ENCODE results near the gene COMT.
A peak's percentile ranks its signal among the peaks of the same experiment; 100 is the strongest.

COMT gene

GRCh38 chr22:19936513-19936912, 5.1 kb upstream of the COMT start:
- no peak overlapping the region for H3K27ac ChIP-seq (replicated peaks)
- no peak for DNase-seq (ENCODE audit: low read depth in 1 of 2, low spot score in 1 of 2)
- H3K27me3 ChIP-seq (ENCODE audit: insufficient read depth, poor library complexity, severe bottlenecking) = no peaks in the 10 kb centered on the region
- no peak for TF ChIP-seq POLR2AphosphoS5 (IDR thresholded peaks at IDR 0.05; ENCODE audit: low read depth)
- TF ChIP-seq CTCF (IDR thresholded peaks at IDR 0.05; ENCODE audit: insufficient read depth, low read length) = no peak
- no peak overlapping the region for H3K4me3 ChIP-seq (replicated peaks; ENCODE audit: insufficient read depth, low read length)

GRCh38 chr22:19937616-19938473, 3.7 kb upstream of the COMT start:
- TF ChIP-seq CTCF (IDR thresholded peaks at IDR 0.05; ENCODE audit: insufficient read depth, low read length) (no peak), REST (IDR thresholded peaks at IDR 0.05; ENCODE audit: insufficient replicate concordance, low read depth) (no peak), POLR2AphosphoS5 (IDR thresholded peaks at IDR 0.05; ENCODE audit: low read depth) (no peak), GABPA (IDR thresholded peaks at IDR 0.05; ENCODE audit: low read depth) (no peak)
- peak in 1 of 2 experiments; percentile 49 for DNase-seq (ENCODE audit: low read depth in 1 of 2, low spot score in 1 of 2)
- Histone ChIP-seq H3K27ac (replicated peaks) (0 out of 2 replicates have a peak overlapping the region, but pooled peaks have one; percentile 18), H3K27me3 (ENCODE audit: insufficient read depth, poor library complexity, severe bottlenecking) (no peaks in the 10 kb centered on the region), H3K4me3 (replicated peaks; ENCODE audit: insufficient read depth, low read length) (no peak overlapping the region)

GRCh38 chr22:19940536-19941364, 822 bp upstream of the COMT start:
- Histone ChIP-seq H3K4me3 (replicated peaks; ENCODE audit: insufficient read depth, low read length) (peak overlapping the region; percentile 74), H3K27ac (replicated peaks) (peak overlapping the region; percentile 93), H3K27me3 (ENCODE audit: insufficient read depth, poor library complexity, severe bottlenecking) (no peaks in the 10 kb centered on the region)
- DNase-seq (ENCODE audit: low read depth in 1 of 2, low spot score in 1 of 2) = no peak
- TF ChIP-seq POLR2AphosphoS5 (IDR thresholded peaks at IDR 0.05; ENCODE audit: low read depth) (no peak), REST (IDR thresholded peaks at IDR 0.05; ENCODE audit: insufficient replicate concordance, low read depth) (no peak), CTCF (IDR thresholded peaks at IDR 0.05; ENCODE audit: insufficient read depth, low read length) (no peak), GABPA (IDR thresholded peaks at IDR 0.05; ENCODE audit: low read depth) (no peak), SPI1 (IDR thresholded peaks at IDR 0.05; ENCODE audit: borderline replicate concordance, low read depth) (no peak)

Data from HL-60 (cell line).